ENCODE data around the gene TAP1. TPM values are rescaled to one million over a fixed set of nuclear protein-coding genes. Genes with fewer than 3 reads are reported as not detected.
A peak's percentile ranks its signal among the peaks of the same experiment; 100 is the strongest.

The TAP1 gene, protein sequence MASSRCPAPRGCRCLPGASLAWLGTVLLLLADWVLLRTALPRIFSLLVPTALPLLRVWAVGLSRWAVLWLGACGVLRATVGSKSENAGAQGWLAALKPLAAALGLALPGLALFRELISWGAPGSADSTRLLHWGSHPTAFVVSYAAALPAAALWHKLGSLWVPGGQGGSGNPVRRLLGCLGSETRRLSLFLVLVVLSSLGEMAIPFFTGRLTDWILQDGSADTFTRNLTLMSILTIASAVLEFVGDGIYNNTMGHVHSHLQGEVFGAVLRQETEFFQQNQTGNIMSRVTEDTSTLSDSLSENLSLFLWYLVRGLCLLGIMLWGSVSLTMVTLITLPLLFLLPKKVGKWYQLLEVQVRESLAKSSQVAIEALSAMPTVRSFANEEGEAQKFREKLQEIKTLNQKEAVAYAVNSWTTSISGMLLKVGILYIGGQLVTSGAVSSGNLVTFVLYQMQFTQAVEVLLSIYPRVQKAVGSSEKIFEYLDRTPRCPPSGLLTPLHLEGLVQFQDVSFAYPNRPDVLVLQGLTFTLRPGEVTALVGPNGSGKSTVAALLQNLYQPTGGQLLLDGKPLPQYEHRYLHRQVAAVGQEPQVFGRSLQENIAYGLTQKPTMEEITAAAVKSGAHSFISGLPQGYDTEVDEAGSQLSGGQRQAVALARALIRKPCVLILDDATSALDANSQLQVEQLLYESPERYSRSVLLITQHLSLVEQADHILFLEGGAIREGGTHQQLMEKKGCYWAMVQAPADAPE
- total RNA-seq: 14.5 to 29.7 TPM (median 26.7 TPM) in 3 replicates
- long read RNA-seq, transcript TAP1-201 (11 exons, 2,959 nt): major isoform, 102 of 105 reads
- long read RNA-seq, partial matches to known transcripts: 2 of 105 reads
- long read RNA-seq, other reads (novel, unspliced or antisense): 1 of 105 reads

DNA sequence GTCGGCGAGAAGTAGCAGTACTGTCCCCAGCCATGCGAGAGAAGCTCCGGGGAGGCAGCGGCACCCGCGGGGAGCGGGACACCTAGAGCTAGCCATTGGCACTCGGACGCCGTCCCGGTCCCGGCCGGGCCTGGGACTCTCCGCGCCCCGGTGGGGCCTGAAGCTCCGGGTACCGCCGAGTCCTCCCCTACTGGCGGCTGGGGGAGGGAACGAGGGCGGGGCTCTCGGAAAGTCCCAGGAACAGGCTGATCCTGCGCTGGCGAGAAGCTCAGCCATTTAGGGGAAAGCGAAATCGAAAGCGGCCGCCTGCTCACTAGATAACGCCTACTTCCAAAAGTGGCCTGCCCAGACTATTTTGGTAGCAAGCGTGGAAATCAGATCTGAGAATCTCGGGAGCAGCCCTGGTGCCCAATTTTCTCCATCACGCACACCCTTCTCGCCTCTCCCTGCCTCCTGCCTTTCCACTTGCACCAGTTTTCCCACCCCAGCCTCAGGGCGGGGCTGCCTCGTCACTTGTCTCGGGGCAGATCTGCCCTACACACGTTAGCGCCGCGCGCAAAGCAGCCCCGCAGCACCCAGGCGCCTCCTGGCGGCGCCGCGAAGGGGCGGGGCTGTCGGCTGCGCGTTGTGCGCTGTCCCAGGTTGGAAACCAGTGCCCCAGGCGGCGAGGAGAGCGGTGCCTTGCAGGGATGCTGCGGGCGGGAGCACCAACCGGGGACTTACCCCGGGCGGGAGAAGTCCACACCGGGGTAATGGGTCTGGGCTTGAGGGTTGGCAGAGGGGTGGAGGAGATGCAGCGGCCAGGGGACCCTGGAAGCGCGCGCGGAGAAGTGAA is at the start of gene TAP1, which contains the start of gene PSMB9:
TSS of gene TAP1 (minus strand) at position 164 of the 835 bp plus-strand sequence. CDS start at position 96, 68 bp downstream.
TSS of gene PSMB9 (plus strand) at position 652 of the 835 bp plus-strand sequence. CDS start at position 690, 38 bp downstream.
- TF ChIP-seq, protein P1, sequence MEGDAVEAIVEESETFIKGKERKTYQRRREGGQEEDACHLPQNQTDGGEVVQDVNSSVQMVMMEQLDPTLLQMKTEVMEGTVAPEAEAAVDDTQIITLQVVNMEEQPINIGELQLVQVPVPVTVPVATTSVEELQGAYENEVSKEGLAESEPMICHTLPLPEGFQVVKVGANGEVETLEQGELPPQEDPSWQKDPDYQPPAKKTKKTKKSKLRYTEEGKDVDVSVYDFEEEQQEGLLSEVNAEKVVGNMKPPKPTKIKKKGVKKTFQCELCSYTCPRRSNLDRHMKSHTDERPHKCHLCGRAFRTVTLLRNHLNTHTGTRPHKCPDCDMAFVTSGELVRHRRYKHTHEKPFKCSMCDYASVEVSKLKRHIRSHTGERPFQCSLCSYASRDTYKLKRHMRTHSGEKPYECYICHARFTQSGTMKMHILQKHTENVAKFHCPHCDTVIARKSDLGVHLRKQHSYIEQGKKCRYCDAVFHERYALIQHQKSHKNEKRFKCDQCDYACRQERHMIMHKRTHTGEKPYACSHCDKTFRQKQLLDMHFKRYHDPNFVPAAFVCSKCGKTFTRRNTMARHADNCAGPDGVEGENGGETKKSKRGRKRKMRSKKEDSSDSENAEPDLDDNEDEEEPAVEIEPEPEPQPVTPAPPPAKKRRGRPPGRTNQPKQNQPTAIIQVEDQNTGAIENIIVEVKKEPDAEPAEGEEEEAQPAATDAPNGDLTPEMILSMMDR (IDR thresholded peaks at IDR 0.05): peak; percentile 83
- H3K9me3 Mint-ChIP-seq (ENCODE audit: low read depth): no peaks in the 10 kb centered on the region
- H3K36me3 Mint-ChIP-seq (ENCODE audit: low read depth): peaks cover 14% of the 10 kb centered on the region
- peaks cover 25% of the 10 kb centered on the region for H3K27me3 Mint-ChIP-seq (ENCODE audit: low read depth)
- peak within 1 kb of the TSS; percentile 97 for H3K27ac Mint-ChIP-seq (ENCODE audit: unreplicated experiment)
- DNase-seq (ENCODE audit: low spot score): peak; percentile 96
- H3K4me3 Mint-ChIP-seq (ENCODE audit: unreplicated experiment): peak within 1 kb of the TSS; percentile 95
- peaks cover 24% of the 10 kb centered on the region for H3K4me1 Mint-ChIP-seq (ENCODE audit: low read depth)

DNA sequence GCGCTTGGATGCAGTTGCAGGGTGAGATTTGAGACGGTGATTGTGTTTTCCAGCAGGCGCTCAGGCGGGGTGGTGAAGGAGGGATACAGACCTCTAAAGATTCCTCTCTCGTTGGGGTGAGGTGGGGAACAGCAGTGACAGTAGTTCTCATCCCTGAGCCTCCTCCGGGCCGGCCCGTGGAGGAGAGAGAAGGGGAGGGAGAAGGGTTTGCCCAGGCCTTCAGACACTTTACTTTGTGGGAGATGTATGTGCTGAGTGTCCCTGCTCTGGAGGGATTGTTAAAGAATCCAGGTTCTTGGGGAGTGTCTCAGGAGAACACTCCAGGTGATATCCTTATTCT is 41.5 kb upstream of the TAP1 start:
- H3K27me3 Mint-ChIP-seq (ENCODE audit: low read depth): peaks cover 4% of the 10 kb centered on the region
- peaks cover 22% of the 10 kb centered on the region for H3K4me1 Mint-ChIP-seq (ENCODE audit: low read depth)
- H3K9me3 Mint-ChIP-seq (ENCODE audit: low read depth): no peaks in the 10 kb centered on the region
- no peaks in the 10 kb centered on the region for H3K36me3 Mint-ChIP-seq (ENCODE audit: low read depth)
- H3K4me3 Mint-ChIP-seq (ENCODE audit: unreplicated experiment): peak overlapping the region; percentile 99
- H3K27ac Mint-ChIP-seq (ENCODE audit: unreplicated experiment): peak overlapping the region; percentile 96
- DNase-seq (ENCODE audit: low spot score): no peak
- TF ChIP-seq, protein P1 (IDR thresholded peaks at IDR 0.05): no peak

DNA sequence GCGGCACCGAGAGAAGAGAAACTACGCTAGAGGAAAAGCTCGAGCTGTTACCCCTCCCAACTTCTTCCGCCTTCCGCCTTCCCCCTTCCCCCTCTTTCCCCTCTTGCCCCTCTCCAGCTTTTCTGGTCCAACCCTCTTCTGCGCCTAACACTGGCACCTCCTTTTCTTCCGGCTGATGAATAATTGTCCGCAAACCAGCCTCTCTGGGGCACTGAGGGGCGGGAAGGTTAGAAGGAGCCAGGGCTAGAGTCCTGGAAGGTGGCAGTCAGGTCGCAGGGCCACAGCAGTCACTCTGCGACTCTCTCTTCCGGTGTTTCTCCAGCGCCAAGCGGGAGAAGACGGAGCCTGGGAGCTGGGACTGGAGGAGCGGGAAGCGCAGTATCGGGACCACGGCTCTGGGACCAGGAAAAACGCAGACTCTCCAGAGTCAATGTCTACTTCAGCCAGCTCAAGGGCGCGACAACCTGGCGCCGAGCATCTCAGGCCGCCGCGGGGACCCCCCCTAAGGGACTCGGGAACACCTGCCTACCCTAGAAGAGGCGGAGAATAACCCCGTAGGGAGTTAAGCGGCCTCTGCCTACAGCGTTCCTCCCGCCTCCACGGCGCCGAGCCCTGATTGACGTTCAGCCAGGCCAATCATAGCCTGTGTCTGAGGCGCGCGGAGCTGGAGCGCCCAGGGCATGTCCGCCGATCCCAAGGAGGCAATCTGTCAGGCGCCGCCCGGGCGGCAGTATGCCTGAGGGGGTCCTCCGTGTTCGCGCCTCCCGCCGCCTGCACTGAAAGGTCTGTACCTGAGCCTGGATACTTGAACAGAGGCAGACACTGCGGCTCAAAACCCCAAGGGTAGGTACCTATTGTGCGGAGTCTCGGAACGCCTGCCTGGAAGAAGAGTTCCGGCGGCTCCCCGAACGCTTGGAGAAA is 40.8 kb upstream of the TAP1 start:
- TF ChIP-seq, protein P1 (IDR thresholded peaks at IDR 0.05): peak; percentile 60
- Mint-ChIP-seq H3K36me3 (ENCODE audit: low read depth) (no peaks in the 10 kb centered on the region), H3K27ac (ENCODE audit: unreplicated experiment) (peak overlapping the region; percentile 96), H3K4me3 (ENCODE audit: unreplicated experiment) (peak overlapping the region; percentile 99), H3K27me3 (ENCODE audit: low read depth) (peaks cover 4% of the 10 kb centered on the region), H3K4me1 (ENCODE audit: low read depth) (peaks cover 27% of the 10 kb centered on the region), H3K9me3 (ENCODE audit: low read depth) (no peaks in the 10 kb centered on the region)
- peak; percentile 97 for DNase-seq (ENCODE audit: low spot score)

DNA sequence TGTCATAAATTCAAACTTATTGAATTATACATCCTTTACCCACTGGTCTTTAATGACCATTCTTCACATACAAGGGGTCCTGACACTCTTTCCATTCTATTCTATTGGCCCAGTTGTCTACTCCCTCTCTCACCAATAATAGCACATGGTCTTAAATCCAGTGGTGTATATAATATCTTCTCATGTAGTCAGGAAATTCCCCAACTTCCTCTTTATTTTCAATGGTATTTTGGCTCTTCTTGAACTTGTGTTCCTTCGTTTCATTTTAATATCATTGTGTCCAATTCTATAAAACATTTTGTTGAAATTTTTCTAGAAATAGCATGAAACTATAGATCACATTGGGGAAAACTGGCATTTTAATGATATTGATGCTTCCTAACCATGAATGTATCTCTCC is 37.3 kb upstream of the TAP1 start:
- peaks cover 4% of the 10 kb centered on the region for H3K27me3 Mint-ChIP-seq (ENCODE audit: low read depth)
- no peak overlapping the region for H3K4me3 Mint-ChIP-seq (ENCODE audit: unreplicated experiment)
- H3K9me3 Mint-ChIP-seq (ENCODE audit: low read depth): no peaks in the 10 kb centered on the region
- H3K27ac Mint-ChIP-seq (ENCODE audit: unreplicated experiment): no peak overlapping the region
- TF ChIP-seq, protein P1 (IDR thresholded peaks at IDR 0.05): no peak
- no peak for DNase-seq (ENCODE audit: low spot score)
- H3K36me3 Mint-ChIP-seq (ENCODE audit: low read depth): no peaks in the 10 kb centered on the region
- peaks cover 39% of the 10 kb centered on the region for H3K4me1 Mint-ChIP-seq (ENCODE audit: low read depth)

All from chondrocyte (in vitro differentiated cells).